Ascending aorta (tissue), 2 donors: ENCODE data around the gene ARSK. TPM values are rescaled to one million over a fixed set of nuclear protein-coding genes. Genes with fewer than 3 reads are reported as not detected.

Source experiments
- DNase-seq, 2 donors: peaks; one replicate each; pipeline ENCODE4 v3.0.0-alpha.2; 2019; ENCODE audit warnings: low spot score in 2 of 2
- H3K27ac ChIP-seq, 2 donors: fragments of 200-600 bp; sonication (generic); one replicate each; pipeline ENCODE4 v1.5.1; 2016 to 2017; ENCODE audit warnings: mild to moderate bottlenecking in 1 of 2
- H3K27me3 ChIP-seq: fragments of 200-600 bp; sonication (generic); one replicate; pipeline ENCODE4 v1.5.1; 2017
- H3K36me3 ChIP-seq, 2 donors: fragments of 200-600 bp; sonication (generic); one replicate each; pipeline ENCODE4 v1.5.1; 2016
- H3K4me1 ChIP-seq, 2 donors: fragments of 200-600 bp; sonication (generic); one replicate each; pipeline ENCODE4 v1.5.1; 2016 to 2017; ENCODE audit warnings: mild to moderate bottlenecking in 1 of 2
- H3K4me3 ChIP-seq, 2 donors: fragments of 200-600 bp; sonication (generic); one replicate each; pipeline ENCODE4 v1.5.1; 2016 to 2017; ENCODE audit warnings: mild to moderate bottlenecking in 1 of 2
- H3K9me3 ChIP-seq, 2 donors: fragments of 200-600 bp; sonication (generic); one replicate each; pipeline ENCODE4 v1.5.1; 2016
- intact Hi-C: fragments of 100-400 bp; cut with DNase I; formaldehyde crosslinking; loops from one replicate; pipeline ENCODE4 v1.15.1; 2023
- total RNA-seq: library from RNA; depleted of rRNA; stranded (reverse); fragments of >200 nt; gene quantifications from one replicate; pipeline ENCODE4 v1.1.0, GENCODE V29; 2016
- TF ChIP-seq, protein P1 (sequence below), 3 experiments: fragments of 200-600 bp in 2 of 3; fragments of 450-650 bp in 1 of 3; sonication (generic) in 2 of 3; IDR thresholded peaks; one replicate each; pipeline ENCODE4 v1.5.1; 2016 to 2019; ENCODE audit warnings: antibody characterized with exemption in 3 of 3, mild to moderate bottlenecking in 1 of 3, moderate library complexity in 1 of 3

The ARSK gene
- total RNA-seq, 1 donor from 2014 or later = 3.6 TPM

DNA sequence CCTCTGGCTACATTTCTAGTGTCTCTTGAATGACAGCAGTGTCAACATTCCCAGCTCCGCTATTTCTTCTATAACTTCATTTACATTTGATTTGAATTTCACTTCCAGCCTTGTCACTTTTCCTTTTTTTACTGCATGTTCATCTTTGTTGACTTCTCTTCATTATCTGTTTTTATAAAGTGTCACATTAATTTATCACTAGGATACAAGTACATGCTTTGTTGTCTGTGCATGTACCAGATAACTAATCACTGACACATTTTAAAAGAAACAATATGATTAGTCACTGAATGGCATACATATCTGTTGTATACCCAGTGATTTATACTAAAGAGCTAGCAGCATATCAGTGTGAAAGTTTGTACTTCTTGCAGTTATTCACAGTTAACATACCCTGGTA lies 29.1 kb downstream of the ARSK start:
- intact Hi-C loops = no loop called here
- H3K4me3 ChIP-seq = no peak overlapping the region
- H3K9me3 ChIP-seq = no peaks in the 10 kb centered on the region
- DNase-seq = no peak
- H3K4me1 ChIP-seq = no peaks in the 10 kb centered on the region
- H3K27me3 ChIP-seq = no peaks in the 10 kb centered on the region
- H3K27ac ChIP-seq = no peak overlapping the region
- TF ChIP-seq, protein P1, sequence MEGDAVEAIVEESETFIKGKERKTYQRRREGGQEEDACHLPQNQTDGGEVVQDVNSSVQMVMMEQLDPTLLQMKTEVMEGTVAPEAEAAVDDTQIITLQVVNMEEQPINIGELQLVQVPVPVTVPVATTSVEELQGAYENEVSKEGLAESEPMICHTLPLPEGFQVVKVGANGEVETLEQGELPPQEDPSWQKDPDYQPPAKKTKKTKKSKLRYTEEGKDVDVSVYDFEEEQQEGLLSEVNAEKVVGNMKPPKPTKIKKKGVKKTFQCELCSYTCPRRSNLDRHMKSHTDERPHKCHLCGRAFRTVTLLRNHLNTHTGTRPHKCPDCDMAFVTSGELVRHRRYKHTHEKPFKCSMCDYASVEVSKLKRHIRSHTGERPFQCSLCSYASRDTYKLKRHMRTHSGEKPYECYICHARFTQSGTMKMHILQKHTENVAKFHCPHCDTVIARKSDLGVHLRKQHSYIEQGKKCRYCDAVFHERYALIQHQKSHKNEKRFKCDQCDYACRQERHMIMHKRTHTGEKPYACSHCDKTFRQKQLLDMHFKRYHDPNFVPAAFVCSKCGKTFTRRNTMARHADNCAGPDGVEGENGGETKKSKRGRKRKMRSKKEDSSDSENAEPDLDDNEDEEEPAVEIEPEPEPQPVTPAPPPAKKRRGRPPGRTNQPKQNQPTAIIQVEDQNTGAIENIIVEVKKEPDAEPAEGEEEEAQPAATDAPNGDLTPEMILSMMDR (IDR thresholded peaks at IDR 0.05) = no peak
- no peaks in the 10 kb centered on the region for H3K36me3 ChIP-seq

DNA sequence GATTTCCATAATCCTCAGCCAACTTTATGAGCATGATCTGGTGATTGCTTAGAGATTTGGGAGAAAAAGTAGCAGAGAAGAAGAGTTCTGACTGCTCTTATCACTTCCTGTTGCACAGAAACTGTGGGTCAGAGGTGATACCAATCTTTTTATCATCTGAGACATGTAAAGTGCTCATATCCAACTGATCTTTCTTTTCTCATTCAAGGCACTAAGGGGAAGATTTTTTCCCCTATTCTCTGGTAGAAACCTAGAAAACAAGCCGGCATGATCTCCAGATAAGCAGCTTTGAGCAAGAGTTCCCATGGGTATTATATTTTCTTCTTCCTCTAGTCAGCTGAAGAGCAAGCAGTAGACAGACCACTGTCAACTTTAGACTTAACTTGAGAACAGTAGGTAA lies 36.0 kb downstream of the ARSK start:
- H3K9me3 ChIP-seq = no peaks in the 10 kb centered on the region
- no peak overlapping the region for H3K27ac ChIP-seq
- no peaks in the 10 kb centered on the region for H3K36me3 ChIP-seq
- H3K4me1 ChIP-seq = no peaks in the 10 kb centered on the region
- no peak overlapping the region for H3K4me3 ChIP-seq
- TF ChIP-seq, protein P1 (IDR thresholded peaks at IDR 0.05) = no peak
- DNase-seq = no peak
- intact Hi-C loops = no loop called here
- no peaks in the 10 kb centered on the region for H3K27me3 ChIP-seq

DNA sequence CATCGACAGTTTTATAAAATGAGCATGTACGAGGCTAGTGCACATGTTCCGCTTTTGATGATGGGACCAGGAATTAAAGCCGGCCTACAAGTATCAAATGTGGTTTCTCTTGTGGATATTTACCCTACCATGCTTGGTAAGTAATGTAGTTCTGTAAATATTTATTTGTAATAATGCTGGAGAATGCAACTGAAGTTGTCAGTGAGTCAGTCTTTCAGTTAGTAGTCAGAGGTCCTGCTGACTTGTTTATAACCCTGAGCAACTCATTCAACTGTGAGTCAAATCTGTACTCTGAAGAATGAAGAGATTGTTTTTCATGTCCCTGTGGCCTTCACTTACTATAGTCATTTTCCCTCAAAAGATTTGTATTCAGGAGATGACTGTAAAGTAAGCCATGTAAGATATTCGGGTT lies 36.6 kb downstream of the ARSK start:
- no peak for DNase-seq
- Histone ChIP-seq H3K27me3 (no peaks in the 10 kb centered on the region), H3K4me1 (no peaks in the 10 kb centered on the region), H3K9me3 (no peaks in the 10 kb centered on the region), H3K27ac (no peak overlapping the region), H3K36me3 (no peaks in the 10 kb centered on the region), H3K4me3 (no peak overlapping the region)
- intact Hi-C loops = no loop called here
- TF ChIP-seq, protein P1 (IDR thresholded peaks at IDR 0.05) = no peak

DNA sequence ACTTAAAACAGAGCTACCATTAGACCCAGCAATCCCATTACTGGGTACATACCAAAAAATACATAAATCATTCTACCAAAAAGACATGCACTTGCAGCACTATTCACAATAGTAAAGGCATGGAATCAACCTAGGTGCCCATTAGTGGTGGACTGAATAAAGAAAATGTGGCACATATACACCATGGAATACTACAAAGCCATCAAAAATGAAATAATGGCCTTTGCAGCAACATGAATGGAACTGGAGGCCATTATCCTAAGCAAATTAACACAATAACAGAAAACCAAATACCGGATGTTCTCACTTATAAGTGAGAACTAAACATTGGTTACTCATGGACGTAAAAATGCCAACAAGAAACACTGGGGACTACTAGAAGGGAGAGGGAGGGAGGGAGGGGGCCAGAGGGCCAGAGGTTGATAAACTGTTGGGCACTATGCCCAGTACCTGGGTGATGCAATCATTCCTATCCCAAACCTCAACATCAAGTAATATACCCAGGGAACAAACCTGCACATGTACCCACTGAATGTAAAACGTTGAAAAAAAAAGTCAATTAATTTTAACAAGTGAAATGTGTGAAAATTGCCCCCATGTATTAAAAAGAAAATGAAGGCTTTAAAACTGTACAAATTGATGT lies 40.5 kb downstream of the ARSK start:
- intact Hi-C loops = no loop called here
- Histone ChIP-seq H3K4me1 (no peaks in the 10 kb centered on the region), H3K9me3 (no peaks in the 10 kb centered on the region), H3K36me3 (no peaks in the 10 kb centered on the region), H3K4me3 (no peak overlapping the region), H3K27me3 (no peaks in the 10 kb centered on the region), H3K27ac (no peak overlapping the region)
- TF ChIP-seq, protein P1 (IDR thresholded peaks at IDR 0.05) = no peak
- no peak for DNase-seq

DNA sequence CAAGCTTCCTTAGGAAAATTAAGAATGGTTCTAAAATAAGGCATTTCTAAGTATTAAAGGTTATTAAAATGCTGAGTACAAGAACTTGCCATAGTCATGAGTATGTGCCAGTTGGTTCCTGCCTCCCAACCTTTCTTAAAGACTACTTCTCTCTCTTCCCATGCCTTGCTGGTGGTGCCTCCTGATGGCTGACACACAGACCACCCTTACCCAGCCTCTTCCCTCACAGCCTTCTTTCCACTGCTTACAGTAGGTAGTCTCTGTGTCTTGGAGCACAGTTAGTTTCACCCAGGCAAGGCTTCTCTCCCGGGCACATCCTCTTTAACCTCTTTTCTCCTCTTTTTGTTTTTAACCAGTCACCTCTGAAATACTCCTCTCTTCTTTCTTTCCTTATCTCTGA lies 44.4 kb downstream of the ARSK start:
- Histone ChIP-seq H3K36me3 (no peaks in the 10 kb centered on the region), H3K9me3 (no peaks in the 10 kb centered on the region), H3K27ac (no peak overlapping the region), H3K4me1 (no peaks in the 10 kb centered on the region), H3K27me3 (no peaks in the 10 kb centered on the region), H3K4me3 (no peak overlapping the region)
- no peak for DNase-seq
- intact Hi-C loops = no loop called here
- TF ChIP-seq, protein P1 (IDR thresholded peaks at IDR 0.05) = no peak

DNA sequence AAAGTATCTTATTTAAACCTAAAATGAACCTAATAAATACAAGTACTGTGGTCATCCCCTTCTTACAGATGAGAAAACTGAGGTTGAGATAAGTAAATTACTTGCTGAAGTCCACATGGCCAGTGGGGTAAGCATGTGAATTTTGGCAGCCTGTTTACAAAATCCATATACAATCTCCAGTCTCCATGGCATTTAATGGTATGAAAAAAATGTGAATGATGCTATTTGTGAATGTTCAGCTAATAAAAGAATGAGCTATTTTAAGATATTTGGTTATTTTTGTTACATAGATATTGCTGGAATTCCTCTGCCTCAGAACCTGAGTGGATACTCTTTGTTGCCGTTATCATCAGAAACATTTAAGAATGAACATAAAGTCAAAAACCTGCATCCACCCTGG lies 45.7 kb downstream of the ARSK start:
- H3K27me3 ChIP-seq = no peaks in the 10 kb centered on the region
- intact Hi-C loops = no loop called here
- TF ChIP-seq, protein P1 (IDR thresholded peaks at IDR 0.05) = no peak

More for the DNA sequence above, 45.7 kb downstream of the ARSK start:
- Histone ChIP-seq H3K9me3 (no peaks in the 10 kb centered on the region), H3K4me1 (no peaks in the 10 kb centered on the region), H3K27ac (no peak overlapping the region), H3K4me3 (no peak overlapping the region), H3K36me3 (no peaks in the 10 kb centered on the region)
- no peak for DNase-seq
